Natural killer cell treated with Interleukin-12 subunit alpha and Interleukin-12 subunit beta and Interleukin-15 and Interleukin-18, amount 100 ng/mL, for 72 hours (primary cell): ENCODE measurements around the gene GALK2. TPM values are rescaled to one million over a fixed set of nuclear protein-coding genes. Genes with fewer than 3 reads are reported as not detected.

Experiments
- total RNA-seq, 2 donors: library from RNA; stranded (reverse); gene quantifications; one replicate each; pipeline ENCODE4 v1.2.3, GENCODE V29; 2022

GALK2 gene
- total RNA-seq, 2 donors from 2014 or later = 27.6 to 37.0 TPM

Other genes starting within 250 kb of the GALK2 start
- 1 to 10 TPM in 1 of 2 donors, under 1 TPM in 1; 0.57 to 2.8 TPM for gene SHC4, start 206.3 kb upstream of the GALK2 start, total RNA-seq
- 10 to 100 TPM; 33.9 to 39.2 TPM for gene SECISBP2L, start 123.8 kb upstream of the GALK2 start, total RNA-seq
- 10 to 100 TPM; 63.5 to 65.2 TPM for gene COPS2, start 14.6 kb upstream of the GALK2 start, total RNA-seq